Right renal pelvis (tissue), 4 donors: ENCODE data around the gene SIAE. TPM values are rescaled to one million over a fixed set of nuclear protein-coding genes. Genes with fewer than 3 reads are reported as not detected.

ENCODE experiments used
- DNase-seq, 4 donors: peaks; one replicate each; pipeline ENCODE4 v3.0.0-alpha.2; 2013; ENCODE audit warnings: low read depth in 4 of 4, low spot score in 3 of 4, missing footprints in 1 of 4
- polyA plus RNA-seq, 4 donors: library from polyadenylated mRNA; unstranded; fragments of 120-200 nt; gene quantifications; one replicate each; pipeline ENCODE4 v1.2.1, GENCODE V29; 2013; ENCODE audit not compliant: insufficient read length in 4 of 4

The SIAE gene
- 10 to 100 TPM; 32.1 to 36.4 (median 35.9) TPM for polyA plus RNA-seq

GRCh38 chr11:124673333-124674167 lies at the start of gene SIAE, which contains the start of gene SPA17:
SIAE (minus strand) TSS chr11:124673739; CDS start chr11:124673708, 31 bp downstream.
SPA17 (plus strand) TSS chr11:124673904; CDS start chr11:124675265, 1,361 bp downstream.
- peak; percentile 84 to 90 (median 88) for DNase-seq

- no peak for DNase-seq
These were observed 48.6 kb upstream of the SIAE start for GRCh38 chr11:124722176-124722575.

GRCh38 chr11:124719534-124719933 lies 46.0 kb upstream of the SIAE start:
- no peak for DNase-seq

GRCh38 chr11:124718801-124719200 lies 45.3 kb upstream of the SIAE start:
- no peak for DNase-seq

- DNase-seq: no peak
These were observed 44.5 kb upstream of the SIAE start for GRCh38 chr11:124717786-124718651.

GRCh38 chr11:124717421-124717785 lies 43.9 kb upstream of the SIAE start:
- DNase-seq: no peak

GRCh38 chr11:124716591-124716990 lies 43.1 kb upstream of the SIAE start:
- DNase-seq: no peak

- no peak for DNase-seq
These were observed 38.9 kb upstream of the SIAE start for GRCh38 chr11:124712392-124712791.

GRCh38 chr11:124707829-124708228 lies 34.3 kb upstream of the SIAE start:
- no peak for DNase-seq

- DNase-seq: no peak
These were observed 26.5 kb upstream of the SIAE start for GRCh38 chr11:124700028-124700427.

- DNase-seq: no peak
These were observed 26.0 kb upstream of the SIAE start for GRCh38 chr11:124699547-124699946.

GRCh38 chr11:124693142-124693541 lies 19.6 kb upstream of the SIAE start:
- no peak for DNase-seq

GRCh38 chr11:124682443-124682842 lies 8.9 kb upstream of the SIAE start:
- no peak for DNase-seq

- no peak for DNase-seq
These were observed 7.9 kb upstream of the SIAE start for GRCh38 chr11:124681421-124681820.

- DNase-seq: no peak
These were observed 4.9 kb upstream of the SIAE start for GRCh38 chr11:124678416-124678815.

- DNase-seq: no peak
These were observed 2.8 kb upstream of the SIAE start for GRCh38 chr11:124676386-124676785.

GRCh38 chr11:124674571-124674970 lies 1.0 kb upstream of the SIAE start:
- DNase-seq: no peak

GRCh38 chr11:124674168-124674517 lies 604 bp upstream of the SIAE start:
- DNase-seq: no peak

GRCh38 chr11:124672536-124673215 lies 863 bp downstream of the SIAE start:
- DNase-seq: no peak

GRCh38 chr11:124670732-124671131 lies 2.8 kb downstream of the SIAE start:
- DNase-seq: no peak

- DNase-seq: peak in 1 of 4 donors; percentile 47
These were observed 4.3 kb downstream of the SIAE start for GRCh38 chr11:124669193-124669592.
